B cell (primary cell): ENCODE data around the gene USP9X. TPM values are rescaled to one million over a fixed set of nuclear protein-coding genes. Genes with fewer than 3 reads are reported as not detected.
A peak's percentile ranks its signal among the peaks of the same experiment; 100 is the strongest.

Experiments
- ATAC-seq: fragments of 200-7000 bp; cut with Tn5 transposase; one replicate; pipeline ENCODE4 v1.10.0; 2021; ENCODE audit warnings: low read depth, mild to moderate bottlenecking, moderate number of reproducible peaks, moderate library complexity
- CTCF ChIA-PET: fragments of 350-600 bp; sonication (Branson Sonifier 250); formaldehyde crosslinking; loops from one replicate; lab custom pipeline; 2021; ENCODE audit warnings: antibody characterized with exemption, inconsistent platforms; lab: Charles Lee
- POLR2A ChIA-PET: fragments of 350-600 bp; sonication (Branson Sonifier 250); formaldehyde crosslinking; loops from one replicate; lab custom pipeline; 2021; ENCODE audit warnings: antibody characterized with exemption; lab: Charles Lee
- DNase-seq: peaks from one replicate; pipeline ENCODE4 v3.0.0; 2013
- H2AFZ ChIP-seq: 2 replicates; pipeline ENCODE4 v1.6.1; 2012; ENCODE audit warnings: mild to moderate bottlenecking, low read depth, low read length; ENCODE audit not compliant: insufficient read depth, poor library complexity, severe bottlenecking
- H3K27ac ChIP-seq, 2 donors: 1 replicate in 1 of 2; 2 replicates in 1 of 2; pipeline ENCODE4 v1.5.1; 2012 to 2013; ENCODE audit warnings: low read length in 2 of 2, mild to moderate bottlenecking in 2 of 2, moderate library complexity in 1 of 2
- H3K27me3 ChIP-seq, 4 experiments: fragments of 200-600 bp in 1 of 4; sonication (generic) in 1 of 4; replicated peaks in 1 of 4; 1 replicate in 2 of 4; 2 replicates in 2 of 4; pipeline versions ENCODE4 v1.6.1 to v1.7.0; 2013 to 2016; ENCODE audit warnings: low read length in 3 of 4, mild to moderate bottlenecking in 2 of 4, mixed read lengths in 1 of 4, moderate library complexity in 1 of 4; ENCODE audit not compliant: insufficient read depth in 4 of 4, control insufficient read depth in 3 of 4; ENCODE audit errors: control extremely low read depth in 1 of 4
- H3K36me3 ChIP-seq, 2 experiments: replicated peaks in 1 of 2; 1 replicate in 1 of 2; 2 replicates in 1 of 2; pipeline versions ENCODE4 v1.6.1 to v1.7.1; 2013; ENCODE audit warnings: low read length in 1 of 2; ENCODE audit not compliant: insufficient read depth in 2 of 2, control insufficient read depth in 1 of 2; ENCODE audit errors: control extremely low read depth in 1 of 2, extremely low read depth in 1 of 2
- H3K4me1 ChIP-seq, 2 donors: fragments of 200-600 bp in 1 of 2; sonication (generic) in 1 of 2; 1 replicate in 1 of 2; 2 replicates in 1 of 2; pipeline versions ENCODE4 v1.5.1 to v1.6.1; 2013 to 2017; ENCODE audit warnings: low read length in 2 of 2; ENCODE audit not compliant: control insufficient read depth in 2 of 2, insufficient read depth in 2 of 2
- H3K4me2 ChIP-seq: replicated peaks from 2 replicates; pipeline ENCODE3; 2012; ENCODE audit warnings: mild to moderate bottlenecking, low read depth, low read length; ENCODE audit not compliant: poor library complexity, severe bottlenecking
- H3K4me3 ChIP-seq, 5 experiments: fragments of 200-600 bp in 1 of 5; sonication (generic) in 1 of 5; 1 replicate in 3 of 5; 2 replicates in 2 of 5; pipeline versions ENCODE4 v1.5.1 to v1.7.0; 2011 to 2016; ENCODE audit warnings: low read length in 4 of 5, mild to moderate bottlenecking in 4 of 5, low read depth in 2 of 5, control low read depth in 1 of 5, moderate library complexity in 1 of 5; ENCODE audit not compliant: insufficient read depth in 1 of 5; ENCODE audit errors: control extremely low read depth in 1 of 5, extremely low read depth in 1 of 5
- H3K79me2 ChIP-seq: fragments of 200-600 bp; sonication (generic); one replicate; pipeline ENCODE4 v1.6.0; 2016; ENCODE audit warnings: low read length; ENCODE audit not compliant: control insufficient read depth, insufficient read depth
- H3K9ac ChIP-seq: fragments of 200-600 bp; sonication (generic); 2 replicates; pipeline ENCODE4 v1.6.1; 2017; ENCODE audit warnings: mild to moderate bottlenecking, low read length, moderate library complexity
- H3K9me3 ChIP-seq, 3 donors: one replicate each; pipeline versions ENCODE4 v1.6.1 to v1.7.1; 2013; ENCODE audit warnings: low read length in 2 of 3; ENCODE audit not compliant: control insufficient read depth in 2 of 3, insufficient read depth in 1 of 3; ENCODE audit errors: control extremely low read depth in 1 of 3
- H4K20me1 ChIP-seq: 2 replicates; pipeline ENCODE4 v1.6.0; 2012; ENCODE audit warnings: mild to moderate bottlenecking, low read length; ENCODE audit not compliant: insufficient read depth, control insufficient read depth, poor library complexity, severe bottlenecking
- H3K27ac Mint-ChIP-seq: one replicate; pipeline ENCODE4 v1.8.0; 2021; ENCODE audit warnings: mixed read lengths
- H3K27me3 Mint-ChIP-seq: one replicate; pipeline ENCODE4 v1.8.0; 2021; ENCODE audit warnings: mixed read lengths
- H3K4me1 Mint-ChIP-seq: one replicate; pipeline ENCODE4 v1.8.0; 2021; ENCODE audit warnings: mixed read lengths
- H3K4me3 Mint-ChIP-seq: one replicate; pipeline ENCODE4 v1.8.0; 2021; ENCODE audit warnings: mixed read lengths
- H3K9me3 Mint-ChIP-seq: one replicate; pipeline ENCODE4 v1.8.0; 2022; ENCODE audit warnings: mixed read lengths; ENCODE audit not compliant: insufficient read depth
- CTCF ChIP-seq: fragments of 200-600 bp; IDR thresholded peaks from one replicate; pipeline ENCODE4 v1.8.0; 2022; ENCODE audit warnings: antibody characterized with exemption, mild to moderate bottlenecking
- EZH2 ChIP-seq: IDR thresholded peaks from 2 replicates; pipeline ENCODE4 v1.6.1; 2012; ENCODE audit warnings: borderline replicate concordance, low read depth, mild to moderate bottlenecking, moderate library complexity, low read length; ENCODE audit not compliant: insufficient read depth, poor library complexity, severe bottlenecking
- WGBS: methylation state at CpG from one replicate; pipeline ENCODE4 v1.1.5; 2013; ENCODE audit warnings: missing lambda C conversion rate; ENCODE audit not compliant: insufficient coverage; 5-methylcytosine and 5-hydroxymethylcytosine counted together
- intact Hi-C: fragments of 100-400 bp; cut with micrococcal nuclease; formaldehyde crosslinking; loops from one replicate; pipeline ENCODE4 v1.10.0; 2022
- polyA plus RNA-seq: library from polyadenylated mRNA; depleted of rRNA; stranded (reverse); fragments of >200 nt; gene quantifications from 2 replicates; pipeline ENCODE4 v1.2.3, GENCODE V29; 2012
- total RNA-seq, 2 donors: library from RNA; stranded (reverse); fragments of 120-200 nt in 1 of 2; gene quantifications; 1 replicate in 1 of 2; 2 replicates in 1 of 2; pipeline versions ENCODE4 v1.2.3 to v1.2.4, GENCODE V29; 2013 to 2022

USP9X gene
- total and polyA plus RNA-seq, 2 donors (not counting 1 experiment from before 2014, with no cell fraction given), result 9.6 to 87.6 TPM

DNA sequence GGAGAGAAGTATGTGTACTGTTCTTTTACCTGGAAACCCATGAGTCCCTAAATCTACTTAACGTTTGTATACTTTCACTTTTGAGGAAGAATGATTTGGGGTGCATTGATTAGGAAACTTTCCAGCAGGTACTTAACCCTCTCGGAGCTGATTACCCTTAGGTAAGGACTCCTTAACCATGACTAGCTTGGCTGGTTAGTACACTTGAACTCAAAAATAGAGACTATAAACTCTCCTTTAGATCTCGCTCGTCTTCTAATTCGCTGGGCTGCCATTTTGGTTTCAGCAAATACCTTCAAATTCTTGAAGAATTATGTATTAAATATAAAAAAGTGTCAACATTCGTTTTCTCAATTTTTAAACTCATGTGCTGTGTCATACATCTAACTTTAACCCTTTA lies 2.0 kb downstream of the USP9X start:
- H3K4me3 Mint-ChIP-seq, result peak overlapping the region; percentile 94
- H3K27ac ChIP-seq, result peak overlapping the region; percentile 100
- H3K4me3 ChIP-seq, result peak overlapping the region; percentile 70 to 93 (median 78)
- peak overlapping the region; percentile 78 for H3K27ac Mint-ChIP-seq
- no peaks in the 10 kb centered on the region for H3K9me3 Mint-ChIP-seq
- H3K9ac ChIP-seq, result peak overlapping the region; percentile 97
- peaks cover 59% of the 10 kb centered on the region for H4K20me1 ChIP-seq
- no peaks in the 10 kb centered on the region for H3K27me3 ChIP-seq
- peaks cover 50% of the 10 kb centered on the region for H3K4me1 Mint-ChIP-seq
- ATAC-seq (no peak), DNase-seq (peak; percentile 15)
- H3K4me1 ChIP-seq, result peaks cover 33 to 62% of the 10 kb centered on the region in 2 donors
- H3K79me2 ChIP-seq, result peaks cover 64% of the 10 kb centered on the region
- WGBS, result no CpG with 5 or more reads among the region's 6 CpGs
- no peaks in the 10 kb centered on the region for H3K36me3 ChIP-seq
- POLR2A ChIA-PET, result no interaction called here
- intact Hi-C loops, result loop anchor here (10.0 kb wide), 2 partner anchors 358 to 1232 kb away; partner anchors contain the start of gene NYX
- H3K27me3 Mint-ChIP-seq, result no peaks in the 10 kb centered on the region
- no peaks in the 10 kb centered on the region for H3K9me3 ChIP-seq
- no peak overlapping the region for H2AFZ ChIP-seq
- CTCF ChIA-PET, result no interaction called here
- TF ChIP-seq CTCF (no peak), EZH2 (no peak)
- H3K4me2 ChIP-seq, result peak overlapping the region; percentile 84

GRCh38 chrX:41090568-41091238 lies 5.5 kb downstream of the USP9X start:
- ATAC-seq (no peak), DNase-seq (no peak)
- intact Hi-C loops, result no loop called here
- Mint-ChIP-seq H3K27ac (no peak overlapping the region), H3K4me3 (peak overlapping the region; percentile 32), H3K27me3 (no peaks in the 10 kb centered on the region), H3K4me1 (peaks cover 59% of the 10 kb centered on the region), H3K9me3 (no peaks in the 10 kb centered on the region)
- Histone ChIP-seq H4K20me1 (peaks cover 90% of the 10 kb centered on the region), H3K9me3 (no peaks in the 10 kb centered on the region), H3K4me3 (no peak overlapping the region), H3K36me3 (no peaks in the 10 kb centered on the region), H3K79me2 (peaks cover 99% of the 10 kb centered on the region), H3K27ac (no peak overlapping the region), H3K27me3 (no peaks in the 10 kb centered on the region), H3K4me1 (peaks cover 37 to 64% of the 10 kb centered on the region in 2 donors), H3K4me2 (peak overlapping the region; percentile 18), H3K9ac (no peak overlapping the region), H2AFZ (no peak overlapping the region)
- ChIA-PET POLR2A (no interaction called here), CTCF (interaction anchor here (0.6 to 2.4 kb wide), 2 partner anchors 24 to 97 kb away, joined by 3 to 6 read pairs; no protein-coding TSS in a partner anchor)
- TF ChIP-seq EZH2, result no peak
- no peak for TF ChIP-seq CTCF
- no CpG with 5 or more reads among the region's 5 CpGs for WGBS
